Activated CD4-positive, alpha-beta T cell treated with anti-CD3 and anti-CD28 coated beads, Interleukin-2, Interleukin-4, amounts not matched to agents 100 ng/mL and 50 ng/mL, durations not matched to agents 16 hours and 8 hours (primary cell): ENCODE measurements around the gene HLF.

Experiments used
- DNase-seq: peaks from one replicate; pipeline ENCODE4 v3.0.0-alpha.2; 2020; ENCODE audit warnings: low spot score

Gene HLF

GRCh38 chr17:55264645-55265298 lies at the start of gene HLF:
TSS of gene HLF (plus strand) at chr17:55264960. CDS start at chr17:55265485, 525 bp downstream.
- DNase-seq, result peak; percentile 72

GRCh38 chr17:55215711-55216110 lies 49.0 kb upstream of the HLF start:
- no peak for DNase-seq

GRCh38 chr17:55216888-55217287 lies 47.9 kb upstream of the HLF start:
- DNase-seq, result no peak

GRCh38 chr17:55219459-55219858 lies 45.3 kb upstream of the HLF start:
- DNase-seq, result no peak

GRCh38 chr17:55219934-55220333 lies 44.8 kb upstream of the HLF start:
- DNase-seq, result no peak

- DNase-seq, result no peak
These were observed 41.2 kb upstream of the HLF start for GRCh38 chr17:55223524-55223923.

- DNase-seq, result no peak
These were observed 40.0 kb upstream of the HLF start for GRCh38 chr17:55224746-55225145.

- no peak for DNase-seq
These were observed 39.5 kb upstream of the HLF start for GRCh38 chr17:55225237-55225636.

GRCh38 chr17:55228683-55229192 lies 36.0 kb upstream of the HLF start:
- DNase-seq, result no peak

GRCh38 chr17:55229276-55229675 lies 35.5 kb upstream of the HLF start:
- DNase-seq, result no peak

- no peak for DNase-seq
These were observed 34.0 kb upstream of the HLF start for GRCh38 chr17:55230716-55231115.

- no peak for DNase-seq
These were observed 30.9 kb upstream of the HLF start for GRCh38 chr17:55233840-55234239.

- DNase-seq, result no peak
These were observed 28.4 kb upstream of the HLF start for GRCh38 chr17:55236316-55236715.

- DNase-seq, result peak; percentile 11
These were observed 27.5 kb upstream of the HLF start for GRCh38 chr17:55237268-55237667.

- no peak for DNase-seq
These were observed 26.9 kb upstream of the HLF start for GRCh38 chr17:55237841-55238178.

GRCh38 chr17:55238179-55238930 lies 26.4 kb upstream of the HLF start:
- peak; percentile 90 for DNase-seq

- no peak for DNase-seq
These were observed 25.8 kb upstream of the HLF start for GRCh38 chr17:55238931-55239297.

- DNase-seq, result no peak
These were observed 23.7 kb upstream of the HLF start for GRCh38 chr17:55241097-55241496.

- no peak for DNase-seq
These were observed 22.3 kb upstream of the HLF start for GRCh38 chr17:55242476-55242875.

GRCh38 chr17:55245986-55246385 lies 18.8 kb upstream of the HLF start:
- DNase-seq, result no peak

GRCh38 chr17:55246583-55246982 lies 18.2 kb upstream of the HLF start:
- no peak for DNase-seq

- no peak for DNase-seq
These were observed 16.7 kb upstream of the HLF start for GRCh38 chr17:55248077-55248476.

GRCh38 chr17:55249861-55250260 lies 14.9 kb upstream of the HLF start:
- no peak for DNase-seq

GRCh38 chr17:55254375-55254774 lies 10.4 kb upstream of the HLF start:
- no peak for DNase-seq
